Thoracic aorta endothelial cell (primary cell): ENCODE measurements around the gene PLAC8L1. TPM values are rescaled to one million over a fixed set of nuclear protein-coding genes. Genes with fewer than 3 reads are reported as not detected.

Source experiments
- small RNA-seq: library from RNA; depleted of rRNA; stranded (forward); fragments of <200 nt; gene quantifications from one replicate; pipeline ENCODE3, GENCODE V24; 2012
- total RNA-seq: library from RNA; depleted of rRNA; stranded (reverse); fragments of >200 nt; gene quantifications from 2 replicates; pipeline ENCODE4 v1.2.3, GENCODE V29; 2012

The PLAC8L1 gene, protein sequence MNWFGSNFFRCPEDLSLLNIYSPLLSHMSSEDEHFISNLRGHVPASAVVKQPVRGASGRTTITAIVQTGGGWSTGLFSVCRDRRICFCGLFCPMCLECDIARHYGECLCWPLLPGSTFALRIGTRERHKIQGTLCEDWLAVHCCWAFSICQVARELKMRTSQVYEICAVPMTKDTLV
- not detected in 2 replicates for total RNA-seq

DNA sequence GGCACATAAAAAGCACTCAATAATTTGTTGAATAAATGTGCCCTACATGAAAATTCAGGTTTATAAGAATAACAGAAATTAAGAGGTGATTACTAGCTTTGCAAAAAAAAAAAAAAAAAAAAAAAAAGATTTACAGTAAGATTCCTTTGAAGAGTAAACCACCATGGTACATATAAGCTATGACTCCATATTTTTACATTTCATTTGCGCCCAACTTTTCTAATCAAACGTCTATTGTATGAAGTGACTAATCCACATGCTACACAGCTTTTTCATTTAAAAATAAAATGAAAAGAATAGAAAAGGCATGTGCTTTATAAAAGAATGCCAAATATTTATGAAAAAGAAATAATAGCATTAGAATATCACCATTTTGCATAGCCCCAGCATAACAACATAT lies at the start of gene PLAC8L1:
Gene PLAC8L1 (minus strand): TSS at position 101 of the 400 bp plus-strand sequence. CDS start 1,266 bp downstream, outside the sequence.

Small RNAs within 50 kb of the gene (small RNA-seq; reads per million reads assigned to genes)
- not detected for gene AC091959.1

Other genes starting within 250 kb of the PLAC8L1 start
- not detected in 2 replicates for gene GRXCR2, start 232.6 kb downstream of the PLAC8L1 start, total RNA-seq
- gene SH3RF2, start 169.0 kb downstream of the PLAC8L1 start, total RNA-seq: 1.7 and 3.3 TPM in 2 replicates
- 182 and 213 TPM in 2 replicates for gene LARS1, start 77.1 kb upstream of the PLAC8L1 start, total RNA-seq
- 37.2 and 43.9 TPM in 2 replicates for gene RBM27, start 98.0 kb upstream of the PLAC8L1 start, total RNA-seq
- 0.07 TPM in 1 of 2 replicates, not detected in the other for gene POU4F3, start 233.3 kb upstream of the PLAC8L1 start, total RNA-seq